ENCODE results near the gene NUCB1. TPM values are rescaled to one million over a fixed set of nuclear protein-coding genes. Genes with fewer than 3 reads are reported as not detected.

NUCB1 gene
- total RNA-seq, 4 donors from 2014 or later, result 154 to 506 (median 444) TPM

DNA sequence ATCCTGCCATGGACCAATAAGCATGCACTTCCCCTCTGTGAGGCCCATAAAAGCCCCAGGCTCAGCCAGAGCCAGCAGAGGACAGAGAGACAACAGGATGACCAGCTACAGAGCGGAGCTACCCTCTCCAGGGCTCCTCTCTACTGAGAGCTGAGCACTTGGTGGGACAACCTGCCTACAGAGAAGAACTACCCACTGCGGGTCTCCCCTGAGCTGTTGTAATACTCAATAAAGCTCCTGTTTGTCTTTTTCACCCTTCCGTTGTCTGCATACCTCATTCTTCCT is 47.1 kb downstream of the NUCB1 start:
- H3K4me3 ChIP-seq, result no peak overlapping the region

DNA sequence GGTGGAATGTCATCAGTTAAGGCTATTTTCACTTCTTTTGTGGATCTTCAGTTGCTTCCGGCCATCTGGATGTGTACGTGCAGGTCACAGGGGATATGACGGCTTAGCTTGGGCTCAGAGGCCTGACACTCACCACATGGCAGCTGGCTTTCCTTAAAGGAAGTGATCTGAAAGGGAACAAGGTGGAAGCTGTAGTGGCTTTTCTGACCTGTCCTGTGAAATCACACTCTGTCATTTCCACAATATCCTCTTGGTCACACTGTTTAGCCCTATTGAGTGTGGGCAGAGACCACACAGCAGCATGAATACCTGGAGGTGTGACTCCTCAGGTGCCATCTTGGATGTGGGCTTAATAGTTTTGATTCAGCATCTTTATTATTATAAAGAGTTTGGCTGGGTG is 50.0 kb downstream of the NUCB1 start:
- TF ChIP-seq, protein P1, sequence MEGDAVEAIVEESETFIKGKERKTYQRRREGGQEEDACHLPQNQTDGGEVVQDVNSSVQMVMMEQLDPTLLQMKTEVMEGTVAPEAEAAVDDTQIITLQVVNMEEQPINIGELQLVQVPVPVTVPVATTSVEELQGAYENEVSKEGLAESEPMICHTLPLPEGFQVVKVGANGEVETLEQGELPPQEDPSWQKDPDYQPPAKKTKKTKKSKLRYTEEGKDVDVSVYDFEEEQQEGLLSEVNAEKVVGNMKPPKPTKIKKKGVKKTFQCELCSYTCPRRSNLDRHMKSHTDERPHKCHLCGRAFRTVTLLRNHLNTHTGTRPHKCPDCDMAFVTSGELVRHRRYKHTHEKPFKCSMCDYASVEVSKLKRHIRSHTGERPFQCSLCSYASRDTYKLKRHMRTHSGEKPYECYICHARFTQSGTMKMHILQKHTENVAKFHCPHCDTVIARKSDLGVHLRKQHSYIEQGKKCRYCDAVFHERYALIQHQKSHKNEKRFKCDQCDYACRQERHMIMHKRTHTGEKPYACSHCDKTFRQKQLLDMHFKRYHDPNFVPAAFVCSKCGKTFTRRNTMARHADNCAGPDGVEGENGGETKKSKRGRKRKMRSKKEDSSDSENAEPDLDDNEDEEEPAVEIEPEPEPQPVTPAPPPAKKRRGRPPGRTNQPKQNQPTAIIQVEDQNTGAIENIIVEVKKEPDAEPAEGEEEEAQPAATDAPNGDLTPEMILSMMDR (IDR thresholded peaks at IDR 0.05), result no peak
- TF ChIP-seq POLR2A (IDR thresholded peaks at IDR 0.05), result no peak
- Histone ChIP-seq H3K4me3 (no peak overlapping the region), H3K27me3 (no peaks in the 10 kb centered on the region), H3K4me1 (peaks cover 0 to 6% (median under 1%) of the 10 kb centered on the region in 4 donors), H3K27ac (no peak overlapping the region), H3K9me3 (peaks cover 0 to 8% (median 0%) of the 10 kb centered on the region in 4 donors), H3K36me3 (no peaks in the 10 kb centered on the region)
- DNase-seq, result no peak

More for the DNA sequence above, 47.1 kb downstream of the NUCB1 start:
- no peak for DNase-seq
- TF ChIP-seq, protein P1 (IDR thresholded peaks at IDR 0.05), result no peak
- no peak for TF ChIP-seq POLR2A (IDR thresholded peaks at IDR 0.05)
- Histone ChIP-seq H3K27ac (no peak overlapping the region), H3K27me3 (no peaks in the 10 kb centered on the region), H3K36me3 (peaks cover 0 to 5% (median 0%) of the 10 kb centered on the region in 3 donors), H3K4me1 (no peaks in the 10 kb centered on the region), H3K9me3 (peaks cover 0 to 8% (median 0%) of the 10 kb centered on the region in 4 donors)

DNA sequence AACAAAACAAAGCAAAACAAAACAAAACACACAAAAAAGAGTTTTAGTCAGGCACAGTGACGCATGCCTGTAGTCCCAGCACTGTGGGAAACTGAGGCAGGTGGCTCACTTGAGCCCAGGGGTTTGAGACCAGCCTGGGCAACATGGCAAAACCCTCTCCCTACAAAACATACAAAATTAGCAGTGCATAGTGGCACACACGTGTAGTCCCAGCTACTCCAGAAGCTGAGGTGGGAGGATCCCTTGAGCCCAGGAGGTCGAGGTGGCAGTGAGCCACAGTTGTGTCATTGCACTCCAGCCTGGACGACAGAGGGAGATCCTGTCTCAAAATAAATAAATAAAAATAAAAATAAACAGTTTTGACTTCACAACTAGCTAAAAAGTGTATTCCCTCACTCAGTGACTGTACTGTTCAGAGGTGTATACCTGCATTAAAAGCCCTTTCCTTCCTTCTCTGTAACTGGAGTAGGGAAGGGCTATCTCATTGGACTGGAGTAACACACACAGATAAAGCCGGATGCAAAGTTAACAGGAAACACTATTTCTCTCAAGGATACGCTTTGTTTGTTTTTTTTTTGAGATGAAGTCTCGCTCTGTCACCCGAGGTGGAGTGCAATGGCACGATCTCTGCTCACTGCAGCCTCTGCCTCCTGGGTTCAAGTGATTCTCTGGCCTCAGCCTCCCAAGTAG is 50.9 kb downstream of the NUCB1 start:
- H3K4me1 ChIP-seq, result peaks cover 0 to 12% (median 4%) of the 10 kb centered on the region in 4 donors
- DNase-seq, result no peak
- H3K27me3 ChIP-seq, result no peaks in the 10 kb centered on the region
- no peaks in the 10 kb centered on the region for H3K36me3 ChIP-seq
- H3K4me3 ChIP-seq, result no peak overlapping the region
- no peak overlapping the region for H3K27ac ChIP-seq
- H3K9me3 ChIP-seq, result peaks cover 0 to 8% (median 0%) of the 10 kb centered on the region in 4 donors
- TF ChIP-seq, protein P1 (IDR thresholded peaks at IDR 0.05), result no peak
- no peak for TF ChIP-seq POLR2A (IDR thresholded peaks at IDR 0.05)

DNA sequence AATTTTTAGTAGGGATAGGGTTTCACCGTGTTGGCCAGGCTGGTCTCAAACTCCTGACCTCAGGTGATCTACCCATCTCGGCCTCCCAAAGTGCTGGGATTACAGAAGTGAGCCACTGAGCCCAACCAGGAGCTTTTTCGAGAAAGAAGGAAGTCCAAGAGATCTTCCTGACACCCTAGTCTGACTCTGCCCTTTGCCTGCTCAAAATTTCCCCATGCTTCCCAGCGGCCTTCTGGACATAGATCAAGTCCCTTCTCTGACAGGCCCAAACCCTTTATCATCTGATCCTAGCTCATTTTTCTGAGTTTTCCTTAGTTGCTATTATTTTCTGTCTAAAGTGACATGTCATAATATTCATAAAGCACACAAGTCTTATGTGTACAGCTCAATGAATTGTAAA is 53.0 kb downstream of the NUCB1 start:
- no peaks in the 10 kb centered on the region for H3K27me3 ChIP-seq
- no peak overlapping the region for H3K4me3 ChIP-seq
- H3K9me3 ChIP-seq, result no peaks in the 10 kb centered on the region
- peaks cover 0 to 13% (median 6%) of the 10 kb centered on the region in 4 donors for H3K4me1 ChIP-seq
- no peak for DNase-seq
- no peak for TF ChIP-seq POLR2A (IDR thresholded peaks at IDR 0.05)
- TF ChIP-seq, protein P1 (IDR thresholded peaks at IDR 0.05), result no peak
- no peaks in the 10 kb centered on the region for H3K36me3 ChIP-seq
- H3K27ac ChIP-seq, result peak overlapping the region in 2 of 4 donors; percentile 80 to 86

DNA sequence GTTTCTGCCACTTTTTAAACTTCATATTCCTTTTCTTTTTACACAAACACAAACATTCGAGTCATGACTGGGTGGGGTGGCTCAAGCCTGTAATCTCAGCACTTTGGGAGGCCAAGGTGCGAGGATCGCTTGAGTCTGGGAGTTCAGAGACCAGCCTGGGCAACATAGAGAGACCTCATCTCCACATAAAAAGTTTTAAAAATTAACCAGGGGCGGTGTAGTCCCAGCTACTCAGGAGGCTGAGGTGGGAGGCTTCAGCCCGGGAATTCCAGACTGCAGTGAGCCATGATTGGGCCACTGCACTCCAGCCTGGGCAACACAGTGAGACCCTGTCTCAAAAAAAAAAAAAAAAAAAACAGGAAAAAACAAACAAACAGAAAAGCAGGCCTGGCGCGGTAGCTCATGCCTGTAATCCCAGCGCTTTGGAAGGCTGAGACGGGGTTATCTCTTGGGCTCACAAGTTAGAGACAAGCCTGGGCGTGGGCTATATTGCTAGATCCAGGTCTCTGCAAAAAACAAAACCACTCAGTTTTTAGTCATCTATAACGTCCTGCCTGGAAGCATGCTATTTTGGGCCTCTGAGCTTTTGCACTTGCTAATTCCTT is 54.0 kb downstream of the NUCB1 start:
- H3K9me3 ChIP-seq, result no peaks in the 10 kb centered on the region
- no peak for TF ChIP-seq POLR2A (IDR thresholded peaks at IDR 0.05)
- TF ChIP-seq, protein P1 (IDR thresholded peaks at IDR 0.05), result no peak
- no peaks in the 10 kb centered on the region for H3K36me3 ChIP-seq
- H3K4me3 ChIP-seq, result peak overlapping the region; percentile 80 to 95 (median 86)
- peaks cover 0 to 13% (median 6%) of the 10 kb centered on the region in 4 donors for H3K4me1 ChIP-seq
- peak overlapping the region; percentile 80 to 94 (median 87) for H3K27ac ChIP-seq
- H3K27me3 ChIP-seq, result no peaks in the 10 kb centered on the region
- DNase-seq, result peak; percentile 35 to 73 (median 61)

Measured in Peyer's patch (tissue), 4 donors.